SKM-1 (cell line): ENCODE measurements around the gene GJA5.

Source experiments
- DNase-seq: peaks from one replicate; lab custom pipeline; 2025; ENCODE audit not compliant: unreplicated experiment; lab: John Stamatoyannopoulos, UW

The GJA5 gene

DNA sequence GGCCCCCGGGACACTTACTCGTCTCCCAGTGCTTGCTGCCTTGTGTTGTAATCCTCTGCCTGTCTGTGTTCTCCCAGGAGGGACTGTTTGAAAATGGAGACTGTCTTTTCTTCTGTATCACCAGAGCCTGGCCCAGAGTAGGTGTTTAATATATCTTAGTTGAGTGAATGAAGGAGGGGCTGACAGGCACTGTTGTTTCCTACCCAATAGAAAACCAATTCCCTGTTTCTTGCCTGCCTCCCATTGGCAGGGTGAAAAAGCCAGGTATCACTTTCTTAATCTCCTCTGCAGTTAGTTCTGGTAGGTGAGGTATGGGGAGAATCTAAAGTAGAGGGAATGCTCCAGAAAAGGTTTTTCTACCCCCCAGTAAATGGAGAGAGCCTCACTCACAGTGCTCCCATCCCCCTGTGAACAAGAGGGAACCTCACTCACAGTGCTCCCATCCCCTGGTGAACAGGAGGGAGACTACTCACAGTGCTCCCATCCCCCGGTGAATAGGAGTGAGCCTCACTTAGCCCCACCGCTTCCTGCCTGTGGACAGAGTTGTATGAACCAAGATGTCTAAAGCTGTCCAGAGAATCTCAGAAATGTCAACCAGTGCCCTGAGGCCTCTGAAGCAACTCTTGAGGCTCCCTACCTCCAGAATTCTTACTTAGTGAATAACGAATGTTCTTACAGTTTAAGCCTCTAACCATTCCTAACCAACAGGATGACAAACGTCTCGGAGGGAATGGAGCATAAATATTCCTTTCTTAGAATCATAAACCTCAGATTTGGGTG, at the start of gene GJA5:
TSS of gene GJA5 (minus strand) at position 122 of the 780 bp plus-strand sequence. CDS start 1,364 bp downstream, outside the sequence.
- DNase-seq = no peak

DNA sequence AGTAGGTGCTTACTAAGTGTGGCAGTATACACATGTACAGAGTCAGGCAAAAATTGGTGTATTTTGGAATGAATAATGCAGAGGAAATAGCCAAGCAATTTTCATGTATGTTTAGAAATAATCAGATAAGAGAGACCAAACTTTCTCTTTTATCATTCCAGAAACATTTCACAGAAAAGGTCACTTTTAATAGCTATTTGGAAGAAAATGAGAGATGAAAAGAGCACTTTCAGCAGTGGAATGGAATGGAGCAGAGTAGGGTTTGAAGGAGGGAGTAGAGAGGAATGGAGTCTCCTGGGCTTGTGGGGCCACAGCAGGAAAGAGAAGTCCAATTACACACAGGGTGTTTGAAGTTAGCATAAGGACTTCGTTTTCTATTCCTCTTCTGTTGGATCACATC, 48.8 kb upstream of the GJA5 start:
- no peak for DNase-seq

DNA sequence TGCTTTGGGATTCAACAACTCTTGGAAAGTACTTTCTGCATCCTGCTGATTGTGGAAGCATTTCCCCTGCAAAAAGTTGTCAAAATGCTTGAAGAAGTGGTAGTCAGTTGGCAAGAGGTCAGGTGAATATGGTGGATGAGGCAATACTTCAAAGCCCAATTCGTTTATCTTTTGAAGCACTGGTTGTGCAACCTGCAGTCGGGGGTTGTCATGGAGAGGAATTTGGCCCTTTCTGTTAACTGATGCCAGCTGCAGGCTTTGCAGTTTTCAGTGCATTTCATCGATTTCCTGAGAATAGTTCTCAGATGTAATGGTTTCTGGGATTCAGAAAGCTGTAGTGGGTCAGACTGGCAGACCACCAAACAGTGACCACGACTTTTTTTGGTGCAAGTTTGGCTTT, 47.6 kb upstream of the GJA5 start:
- DNase-seq = no peak

DNA sequence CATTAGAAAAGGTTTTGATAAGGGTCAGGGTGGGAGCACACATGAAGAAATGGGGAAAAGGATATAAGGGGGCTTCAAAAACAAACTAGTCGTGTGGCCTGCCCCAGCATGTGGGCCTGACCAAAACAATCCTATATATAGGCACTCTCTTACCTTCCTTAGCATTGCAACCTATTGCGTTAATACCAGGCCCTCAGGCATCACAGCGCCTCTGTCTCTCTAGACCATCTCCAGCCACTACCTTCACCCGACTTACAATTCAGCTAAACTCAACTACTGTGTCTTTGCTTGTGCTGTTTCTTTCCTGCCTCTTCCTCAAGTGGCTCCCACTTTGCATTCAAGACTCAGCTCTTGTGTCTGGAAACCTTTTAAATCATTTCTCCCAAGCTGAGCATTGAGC, 47.0 kb upstream of the GJA5 start:
- DNase-seq = no peak

DNA sequence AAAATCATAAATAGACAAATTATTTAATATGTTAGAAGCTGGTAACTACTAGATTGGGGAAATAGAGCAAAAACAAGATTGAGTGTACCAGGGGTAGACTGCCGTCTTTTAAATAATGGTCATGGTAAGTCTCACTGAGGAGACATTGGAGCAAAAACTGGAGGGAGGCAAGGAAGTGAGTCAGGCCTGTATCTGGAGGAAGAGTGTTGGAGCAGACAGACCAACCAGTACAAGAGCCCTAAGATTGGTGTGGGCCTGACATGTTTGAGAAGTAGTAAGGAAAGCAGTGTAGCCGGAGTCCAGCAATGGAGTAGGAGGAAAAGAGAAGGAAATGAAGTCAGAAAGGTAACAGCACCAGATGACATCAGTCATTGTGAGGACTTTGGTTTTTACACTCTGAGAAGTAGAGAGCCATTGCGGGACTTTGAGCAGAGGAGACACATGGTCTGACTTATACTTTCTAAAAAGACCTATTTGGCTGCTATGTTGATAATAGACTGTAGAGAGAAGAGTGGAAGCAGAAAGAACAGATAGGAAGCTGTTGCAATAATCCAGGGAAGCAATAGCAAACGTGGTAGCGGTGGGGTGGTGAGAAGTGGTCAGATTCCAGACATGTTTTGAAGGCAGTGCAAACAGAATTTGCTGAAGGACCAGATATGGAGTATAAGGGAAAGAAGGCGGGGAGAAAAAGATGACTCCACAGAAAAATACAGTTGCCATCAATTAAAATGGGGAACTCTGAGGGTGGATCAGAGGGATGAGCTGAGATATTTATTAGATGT, 44.7 kb upstream of the GJA5 start:
- no peak for DNase-seq

DNA sequence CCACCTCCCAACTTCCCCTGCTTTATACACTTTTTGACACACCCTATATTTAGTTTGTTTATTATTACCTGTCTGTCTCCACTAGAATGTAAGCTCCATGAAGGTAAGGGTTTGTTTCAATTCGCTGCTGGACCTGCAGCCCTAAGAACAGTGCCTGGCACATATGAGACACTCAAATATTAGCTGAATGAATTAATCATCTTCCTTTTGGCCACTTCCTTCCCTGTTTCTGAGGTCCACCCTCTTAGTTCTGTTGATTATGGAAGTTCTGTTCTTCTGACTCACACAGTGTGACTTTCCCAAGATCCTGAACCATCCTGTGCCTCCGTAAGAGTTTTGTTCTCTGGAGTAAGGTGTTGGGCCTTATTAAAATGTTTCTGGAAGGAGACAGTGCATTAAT, 40.4 kb upstream of the GJA5 start:
- DNase-seq = no peak

DNA sequence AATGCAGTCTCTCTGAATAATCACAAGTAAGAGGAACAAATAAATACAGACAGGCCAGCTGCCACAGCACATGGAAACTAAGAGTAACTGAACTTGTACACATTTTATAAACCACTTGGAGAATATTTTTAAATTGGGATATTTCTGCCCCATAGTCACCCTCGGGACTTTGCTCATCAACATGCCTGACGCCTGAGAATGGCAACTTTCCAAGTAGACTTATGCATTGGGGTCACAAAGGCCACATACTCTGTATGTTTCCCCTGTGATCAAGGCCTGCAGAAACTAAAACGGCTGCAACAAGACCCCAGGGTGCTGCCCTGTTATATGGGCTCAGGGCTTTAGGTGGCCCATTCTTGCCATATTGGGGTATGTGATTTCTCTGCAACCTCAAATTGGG, 38.3 kb upstream of the GJA5 start:
- no peak for DNase-seq

DNA sequence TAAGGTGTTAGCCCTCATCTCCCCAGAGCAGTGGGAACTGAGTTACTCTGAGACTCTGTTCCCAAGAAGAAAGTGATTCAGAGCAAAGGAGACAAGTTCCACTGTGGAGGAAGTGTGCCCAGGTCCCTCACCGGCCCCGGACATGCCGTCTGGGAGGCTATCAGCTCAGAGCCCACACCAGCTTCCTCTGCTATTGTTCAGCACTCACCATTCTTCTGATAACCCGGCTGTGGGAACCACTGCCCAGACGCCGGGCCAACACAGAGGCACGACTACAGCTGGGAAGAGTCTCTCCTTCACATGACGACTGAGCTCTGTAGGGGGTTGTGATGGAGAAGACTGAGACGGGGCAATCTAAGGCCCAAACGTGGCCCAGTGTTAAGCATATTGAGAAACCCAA, 34.2 kb upstream of the GJA5 start:
- no peak for DNase-seq

DNA sequence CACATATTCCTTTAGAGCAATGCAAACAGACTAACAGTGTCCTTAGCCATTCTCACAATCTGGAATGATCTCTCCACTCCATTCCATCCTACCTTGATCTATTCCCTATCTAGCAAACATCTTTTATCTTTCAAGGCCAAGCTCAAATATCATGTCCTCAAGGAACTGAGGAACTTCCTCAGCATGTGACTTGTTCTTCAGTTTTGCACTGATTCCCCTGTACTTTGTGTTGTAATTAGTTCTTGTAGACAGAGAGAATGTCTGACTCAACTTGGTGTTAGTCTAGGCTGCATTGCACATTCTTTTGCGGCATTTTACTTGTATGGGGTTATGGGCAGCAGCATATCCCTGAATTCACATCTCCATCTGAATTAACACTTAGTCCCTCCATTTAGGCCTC, 31.5 kb upstream of the GJA5 start:
- no peak for DNase-seq

DNA sequence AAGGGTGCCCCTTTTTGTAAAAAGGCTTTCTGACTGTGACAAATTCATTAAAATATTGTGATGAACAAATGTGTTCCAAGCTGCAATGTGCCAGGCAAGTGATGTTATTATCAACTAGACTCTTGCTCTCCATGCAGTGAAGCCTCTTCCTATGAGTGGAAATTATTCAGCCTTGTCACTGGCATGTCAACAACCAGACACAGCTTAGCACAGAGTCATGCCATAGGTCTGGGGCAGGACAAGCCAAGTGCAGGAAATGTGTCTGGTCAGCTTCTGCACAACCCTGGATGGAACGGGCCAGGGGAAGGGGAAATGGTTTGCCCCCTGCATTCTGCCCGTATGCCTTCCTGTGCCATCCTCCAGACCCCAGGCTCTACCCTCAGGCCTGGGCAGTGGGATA, 27.4 kb upstream of the GJA5 start:
- no peak for DNase-seq

DNA sequence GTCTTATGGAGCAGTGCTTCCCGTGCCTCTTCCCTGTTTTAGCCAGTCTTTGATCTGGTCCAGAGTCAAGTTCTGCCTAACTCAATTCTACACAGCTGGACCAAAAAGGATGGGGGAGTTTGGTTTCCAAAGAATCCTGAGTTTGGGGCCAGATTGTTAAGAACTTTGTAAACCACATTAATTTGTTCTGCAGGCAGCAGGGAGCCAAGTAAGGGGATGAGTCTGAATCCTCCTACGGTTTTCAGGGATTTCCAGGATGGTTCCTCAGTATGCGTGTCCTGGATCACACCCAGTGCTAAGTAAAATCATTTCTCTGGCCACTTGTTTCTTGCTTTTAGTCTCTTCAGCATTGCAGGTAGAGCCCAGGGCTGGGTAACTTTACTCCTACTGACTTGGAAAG, 26.1 kb upstream of the GJA5 start:
- DNase-seq = no peak

DNA sequence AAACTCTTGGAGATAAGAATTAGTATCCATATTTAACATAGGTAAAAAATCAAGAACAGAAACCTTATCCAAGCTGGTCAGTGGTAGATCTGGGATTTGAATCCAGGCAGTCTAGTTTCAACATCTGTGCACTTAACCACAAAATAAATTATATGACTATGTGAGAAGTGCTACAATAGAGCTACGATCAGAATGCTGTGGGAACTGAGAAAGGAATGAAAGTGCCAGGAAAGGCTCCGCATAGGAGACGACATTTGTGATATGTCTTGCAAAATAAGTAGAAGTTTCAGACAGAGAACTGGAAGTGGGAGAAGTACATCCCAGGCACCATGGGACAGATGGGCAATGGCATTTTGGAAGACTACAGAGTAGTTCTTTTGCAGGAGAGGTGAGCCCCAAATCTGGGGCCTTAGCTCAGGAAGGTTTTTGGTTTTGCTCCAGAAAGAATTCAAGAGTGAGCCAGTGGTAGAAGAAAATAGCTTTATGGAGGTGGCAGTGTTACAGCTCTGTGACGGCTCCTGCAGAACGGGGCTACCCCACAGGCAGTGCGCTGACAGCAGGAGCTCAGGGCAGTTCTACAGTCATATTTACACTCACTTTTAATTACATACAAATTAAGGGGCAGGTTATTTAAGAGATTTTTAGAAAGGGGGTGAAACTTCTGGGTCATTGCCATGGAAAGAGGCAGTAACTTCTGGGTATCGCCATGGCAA, 25.5 kb upstream of the GJA5 start:
- DNase-seq = no peak

DNA sequence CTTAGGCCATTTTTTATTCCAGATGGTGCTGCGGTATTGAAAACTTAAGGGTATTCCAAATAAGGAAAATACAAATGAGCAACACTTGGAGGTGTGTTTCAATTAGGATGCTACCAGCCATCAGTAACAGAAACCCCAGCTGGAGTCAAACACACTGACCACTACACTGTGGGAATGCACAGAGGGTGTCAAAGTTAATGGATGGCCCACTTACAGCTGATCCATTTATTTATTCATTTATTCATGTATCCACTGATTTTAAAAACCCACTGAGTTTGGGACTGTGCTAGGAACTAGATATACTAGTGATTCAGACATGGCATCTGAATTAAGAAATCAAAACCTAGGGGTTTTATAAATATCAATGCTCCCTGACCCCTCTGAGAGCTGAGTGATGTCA, 24.5 kb upstream of the GJA5 start:
- no peak for DNase-seq

DNA sequence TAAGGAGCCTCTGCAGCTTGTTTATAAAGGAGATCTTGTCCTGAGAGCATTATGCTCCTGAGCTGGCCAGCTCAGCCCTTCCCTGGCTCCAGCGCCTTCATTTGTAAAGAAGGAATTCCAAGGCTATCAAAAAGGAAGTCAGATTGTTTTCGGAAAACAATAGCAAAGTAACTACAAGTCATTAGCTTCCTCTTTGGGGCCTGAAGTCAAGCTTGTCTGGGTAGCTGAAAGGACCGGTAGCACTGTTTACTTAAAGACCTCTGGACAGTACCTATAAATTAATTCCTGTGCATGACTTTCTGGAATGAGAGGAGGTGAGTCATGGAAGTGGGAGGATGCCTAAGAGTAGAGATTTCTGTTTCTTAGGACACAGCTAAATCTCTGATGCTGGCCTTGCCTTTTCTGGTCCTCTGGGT, 20.7 kb upstream of the GJA5 start:
- DNase-seq = no peak

DNA sequence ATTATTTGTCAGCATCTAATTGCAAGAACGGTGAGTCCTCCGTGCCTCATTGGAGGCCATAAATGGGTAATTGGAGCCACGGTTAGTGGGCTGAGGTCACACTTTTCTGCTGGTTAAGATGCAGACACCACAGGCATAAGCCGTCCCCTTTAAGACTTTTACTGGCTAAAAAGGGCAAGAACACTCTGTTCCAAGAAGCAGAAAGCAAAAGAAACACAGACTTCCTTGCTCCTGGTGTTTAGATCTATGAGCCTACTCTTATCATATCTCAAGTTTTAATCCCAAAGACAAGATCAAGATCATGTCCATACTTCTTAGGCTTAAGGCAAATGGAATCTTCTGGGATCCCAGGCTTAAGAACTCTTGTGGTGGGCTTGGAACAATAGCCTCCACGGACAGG, 17.3 kb upstream of the GJA5 start:
- no peak for DNase-seq

DNA sequence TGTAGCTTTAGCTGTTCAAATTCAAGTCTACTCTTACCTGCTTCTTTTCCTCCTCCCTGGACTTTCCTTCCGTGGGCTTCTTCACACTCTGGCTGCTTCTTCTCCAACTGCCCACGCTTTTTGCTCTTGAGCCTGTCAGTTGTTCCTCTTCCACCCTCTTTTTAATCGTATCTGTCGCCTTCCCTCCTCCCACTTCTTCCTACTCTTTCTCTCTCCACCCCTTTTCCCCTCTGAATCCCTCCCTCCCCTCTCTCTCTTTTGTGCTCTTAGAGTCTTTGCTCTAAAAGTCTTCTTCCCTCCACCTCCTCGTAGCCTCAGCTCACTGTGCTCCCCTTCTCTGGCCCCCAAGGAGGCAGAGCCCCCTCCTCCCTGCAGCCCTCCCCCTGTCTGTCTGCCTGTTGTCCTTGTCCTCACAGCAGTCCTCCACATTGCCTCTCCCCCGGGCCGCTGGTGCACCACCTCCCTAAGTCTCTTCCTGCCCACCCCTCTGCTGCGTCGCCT, 12.9 kb upstream of the GJA5 start:
- no peak for DNase-seq

DNA sequence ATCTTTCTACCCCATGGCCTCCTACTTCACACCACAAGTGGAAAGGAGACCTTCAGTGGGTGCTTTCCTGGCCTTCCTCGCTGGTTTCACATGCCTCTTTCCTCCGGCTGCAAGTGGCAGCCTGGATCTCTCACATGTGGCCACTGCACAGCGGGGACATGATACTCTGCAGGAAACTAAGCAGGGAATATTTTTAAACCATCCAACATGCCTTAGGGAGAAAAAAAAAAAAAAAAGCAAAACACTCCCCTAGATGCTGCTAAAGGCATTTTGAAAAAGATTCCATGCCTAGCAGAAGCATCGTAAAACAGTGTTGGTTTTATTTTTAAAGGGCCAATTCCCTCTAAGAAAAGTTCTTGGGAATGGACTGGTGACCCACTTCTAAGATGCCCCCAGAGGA, 12.2 kb upstream of the GJA5 start:
- DNase-seq = no peak

DNA sequence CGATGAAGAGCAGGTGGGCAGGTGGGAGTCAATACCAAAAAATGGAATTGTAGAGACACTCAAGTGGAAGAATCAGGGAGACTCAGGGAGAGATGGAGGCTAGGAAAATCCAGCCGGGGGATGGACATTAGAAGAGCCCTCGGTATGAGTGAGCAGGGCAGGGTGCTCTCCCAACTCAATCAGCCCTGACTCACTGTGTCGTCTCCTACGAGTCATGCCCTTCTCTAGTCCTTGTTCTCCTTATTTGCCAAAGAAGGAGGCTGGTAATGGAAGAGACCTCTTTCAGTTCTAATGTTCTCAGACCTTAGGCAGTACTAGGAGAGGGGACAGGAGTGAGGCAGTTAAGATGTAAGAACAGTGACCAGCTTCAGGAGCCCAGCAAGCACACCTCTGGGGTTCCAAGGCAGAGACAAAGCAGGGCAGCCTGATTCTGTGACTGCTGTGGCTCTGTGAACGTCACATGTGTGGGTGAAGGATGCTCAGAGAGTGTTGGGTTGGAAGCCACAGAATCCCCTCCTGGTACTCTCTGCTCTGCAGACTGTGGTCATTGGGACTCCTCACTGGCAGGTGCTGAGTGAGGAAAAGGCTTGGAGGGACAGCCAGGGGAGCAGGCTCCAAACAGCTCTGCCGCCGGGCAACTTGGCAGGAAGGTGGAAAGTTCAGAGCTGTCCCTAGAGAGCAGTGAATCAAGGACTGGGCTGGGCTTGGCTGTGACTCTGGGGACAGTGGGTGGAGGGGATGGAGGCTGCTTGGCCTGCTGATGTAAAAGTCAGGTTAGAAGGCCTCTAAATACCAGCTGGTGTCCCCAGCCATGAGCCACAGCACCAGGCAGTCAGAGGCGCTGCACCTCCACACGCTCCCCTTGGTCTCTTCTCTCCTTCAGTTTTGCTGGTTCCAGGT, 11.1 kb upstream of the GJA5 start:
- DNase-seq = no peak

DNA sequence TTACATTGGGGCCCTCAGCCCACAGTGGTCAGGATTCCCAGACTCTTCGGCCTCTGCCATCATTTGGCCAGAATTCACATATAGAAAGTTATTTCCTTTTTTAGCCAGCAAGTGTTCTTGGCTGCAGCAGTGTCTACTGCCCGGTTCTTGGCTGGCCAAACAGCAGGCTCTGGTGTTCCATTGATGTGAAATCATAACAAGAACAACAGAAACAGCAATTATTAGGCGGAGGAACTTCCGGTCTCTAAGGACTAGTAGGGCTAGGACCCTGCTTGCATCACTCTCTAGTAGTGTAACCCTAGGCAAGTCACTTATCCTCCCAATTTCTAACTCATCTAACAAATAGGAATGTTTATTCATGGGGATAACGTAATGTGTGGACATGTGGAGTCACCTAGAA, 8.7 kb upstream of the GJA5 start:
- no peak for DNase-seq

DNA sequence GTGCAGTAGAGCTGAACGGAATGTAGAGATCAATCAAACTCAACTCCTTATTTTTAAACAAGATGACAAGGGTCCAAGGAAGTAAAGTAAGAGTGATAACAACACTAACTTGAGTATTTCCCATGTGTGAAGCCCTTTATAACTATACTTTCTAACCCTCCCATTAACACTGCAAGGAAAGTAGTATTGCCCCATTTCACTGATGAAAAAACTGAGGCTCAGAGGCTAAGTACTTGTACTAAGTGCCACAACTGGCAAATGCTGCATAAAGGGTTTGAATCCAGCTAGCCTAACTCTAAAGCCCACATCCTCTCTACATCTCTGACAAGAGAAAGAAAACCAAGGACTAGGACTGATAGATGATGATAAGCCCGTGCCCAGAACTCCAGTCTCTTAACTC, 8.2 kb upstream of the GJA5 start:
- DNase-seq = no peak

DNA sequence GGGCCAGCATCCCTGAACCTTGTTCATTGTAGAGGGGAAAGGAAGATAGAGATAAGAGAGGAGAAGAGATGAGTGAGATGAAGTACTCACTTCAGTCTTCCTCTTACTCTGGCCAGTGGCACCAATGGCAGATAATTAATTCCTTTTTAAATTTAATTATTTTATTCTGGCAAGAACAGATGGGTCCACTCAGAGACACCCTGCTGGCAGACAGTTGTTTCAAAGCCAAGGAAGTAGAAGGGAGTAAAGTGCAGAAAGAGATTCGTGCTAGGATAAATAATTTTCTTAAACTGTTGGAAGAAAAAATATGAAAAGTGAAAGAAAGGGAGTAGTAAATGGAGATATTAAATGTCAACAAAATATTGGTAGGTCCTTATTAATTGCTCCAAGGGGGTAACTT, 7.7 kb upstream of the GJA5 start:
- no peak for DNase-seq
